NB4 (cell line): Measurements from ENCODE around the gene ATP1B4.

Source experiments
- MYC ChIP-seq: IDR thresholded peaks from 2 replicates; pipeline ENCODE4 v1.6.1; 2011; ENCODE audit warnings: low read depth, low read length
- POLR2A ChIP-seq: IDR thresholded peaks from 2 replicates; pipeline ENCODE4 v1.6.1; 2011; ENCODE audit warnings: mild to moderate bottlenecking; ENCODE audit not compliant: insufficient read length; ENCODE audit errors: extremely low read depth
- TF ChIP-seq, protein P1 (sequence below): IDR thresholded peaks from 2 replicates; pipeline ENCODE4 v1.6.1; 2011; ENCODE audit warnings: low read depth, low read length
- TF ChIP-seq, protein P2 (sequence below): IDR thresholded peaks from one replicate; pipeline ENCODE4 v1.5.1; 2012; ENCODE audit warnings: low read depth, low read length

DNA sequence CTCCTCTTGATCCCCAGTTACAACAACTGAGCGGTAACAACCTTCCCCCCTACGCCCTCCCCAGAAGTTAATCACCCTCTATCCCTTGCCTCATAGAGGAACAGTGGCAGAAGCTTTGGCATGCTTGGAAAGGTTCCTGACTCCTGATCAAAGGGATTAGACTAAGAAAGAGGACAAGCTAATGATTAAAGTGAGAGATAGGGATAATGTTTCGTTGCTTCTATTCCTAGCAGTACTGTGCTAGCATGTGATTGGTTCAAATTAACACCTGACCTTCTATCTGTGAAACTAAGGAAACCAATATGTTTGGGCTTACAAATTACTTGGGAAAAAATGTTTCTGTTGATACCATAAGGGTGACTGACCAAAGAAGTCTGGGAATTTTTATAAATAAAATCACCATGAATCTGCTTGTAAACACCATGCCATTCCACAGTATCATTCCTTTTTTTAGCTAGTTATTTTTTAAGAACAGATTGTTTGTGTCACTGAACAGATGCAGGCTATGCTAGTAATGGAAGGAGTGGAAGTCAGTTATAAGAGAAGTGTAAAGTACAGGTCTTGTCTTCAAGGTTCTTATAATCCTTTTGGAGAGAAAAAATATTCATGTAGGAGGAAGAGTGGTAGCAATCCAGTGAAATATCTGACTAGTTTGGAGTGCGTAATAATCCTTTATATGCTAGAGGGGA, 11.3 kb upstream of the ATP1B4 start:
- TF ChIP-seq, protein P1, sequence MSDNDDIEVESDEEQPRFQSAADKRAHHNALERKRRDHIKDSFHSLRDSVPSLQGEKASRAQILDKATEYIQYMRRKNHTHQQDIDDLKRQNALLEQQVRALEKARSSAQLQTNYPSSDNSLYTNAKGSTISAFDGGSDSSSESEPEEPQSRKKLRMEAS, result no peak
- TF ChIP-seq, protein P2, sequence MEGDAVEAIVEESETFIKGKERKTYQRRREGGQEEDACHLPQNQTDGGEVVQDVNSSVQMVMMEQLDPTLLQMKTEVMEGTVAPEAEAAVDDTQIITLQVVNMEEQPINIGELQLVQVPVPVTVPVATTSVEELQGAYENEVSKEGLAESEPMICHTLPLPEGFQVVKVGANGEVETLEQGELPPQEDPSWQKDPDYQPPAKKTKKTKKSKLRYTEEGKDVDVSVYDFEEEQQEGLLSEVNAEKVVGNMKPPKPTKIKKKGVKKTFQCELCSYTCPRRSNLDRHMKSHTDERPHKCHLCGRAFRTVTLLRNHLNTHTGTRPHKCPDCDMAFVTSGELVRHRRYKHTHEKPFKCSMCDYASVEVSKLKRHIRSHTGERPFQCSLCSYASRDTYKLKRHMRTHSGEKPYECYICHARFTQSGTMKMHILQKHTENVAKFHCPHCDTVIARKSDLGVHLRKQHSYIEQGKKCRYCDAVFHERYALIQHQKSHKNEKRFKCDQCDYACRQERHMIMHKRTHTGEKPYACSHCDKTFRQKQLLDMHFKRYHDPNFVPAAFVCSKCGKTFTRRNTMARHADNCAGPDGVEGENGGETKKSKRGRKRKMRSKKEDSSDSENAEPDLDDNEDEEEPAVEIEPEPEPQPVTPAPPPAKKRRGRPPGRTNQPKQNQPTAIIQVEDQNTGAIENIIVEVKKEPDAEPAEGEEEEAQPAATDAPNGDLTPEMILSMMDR, result no peak
- TF ChIP-seq POLR2A, result no peak
- no peak for TF ChIP-seq MYC
